Measurements from ENCODE around the gene PRKAR2A.
A peak's percentile ranks its signal among the peaks of the same experiment; 100 is the strongest.
"Not testable (repeated sequence)": the region's sequence is repeated elsewhere in the genome, so short reads cannot be mapped to it uniquely, and the experiment has no call there.

The PRKAR2A gene

DNA sequence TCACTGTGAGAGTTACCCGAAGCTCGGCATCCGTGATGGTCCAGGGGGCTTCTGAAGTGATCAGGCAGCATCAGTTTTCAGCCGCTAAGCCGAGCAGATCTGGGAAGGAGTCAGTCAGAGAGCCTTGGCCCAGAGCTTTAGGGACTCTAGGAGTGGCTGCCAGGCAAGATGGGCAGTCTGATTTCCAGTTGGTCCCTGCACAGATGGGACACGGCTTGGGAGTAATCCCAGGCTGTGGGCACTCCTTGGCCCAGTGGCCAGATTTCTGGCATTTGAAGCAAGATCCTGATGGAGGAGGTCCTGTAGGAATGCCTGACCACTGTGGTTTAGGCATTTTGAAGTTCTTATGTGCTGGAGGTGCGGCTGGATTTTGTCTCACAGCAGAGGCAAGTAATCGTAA lies 120.2 kb downstream of the PRKAR2A start:
- no peak for DNase-seq (ENCODE audit: low read depth)

DNA sequence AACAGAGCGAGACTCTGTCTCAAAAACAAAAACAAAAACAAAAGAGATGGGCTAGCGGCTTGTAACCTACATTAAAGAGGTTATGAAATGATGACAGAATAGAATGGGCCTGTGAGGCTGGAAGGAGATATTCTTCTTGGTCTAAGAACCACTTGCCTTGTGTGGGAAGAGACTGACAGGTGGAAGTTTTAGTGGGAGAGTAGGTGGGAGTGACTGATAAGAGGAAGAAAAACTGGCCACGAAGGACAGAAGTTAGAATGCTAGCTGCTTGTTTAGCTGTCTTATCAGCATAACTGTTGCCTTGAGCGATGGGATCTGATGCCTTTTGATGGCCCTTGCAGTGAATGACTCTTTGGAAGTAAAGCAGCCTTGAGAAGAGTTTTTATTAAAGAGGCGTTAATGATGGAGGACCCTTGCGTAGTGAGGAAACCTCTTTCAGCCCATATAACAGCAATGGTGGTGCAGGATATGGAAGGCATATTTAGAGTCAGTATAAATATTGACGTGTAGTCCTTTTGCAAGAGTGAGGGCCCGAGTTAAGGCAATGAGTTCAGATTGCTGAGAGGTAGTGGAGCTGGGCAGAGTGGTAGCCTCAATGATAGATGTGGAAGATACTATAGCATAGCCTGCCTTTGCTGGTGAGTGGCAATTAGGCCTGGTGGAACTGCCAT lies 122.4 kb downstream of the PRKAR2A start:
- DNase-seq (ENCODE audit: low read depth), result not testable (repeated sequence)

DNA sequence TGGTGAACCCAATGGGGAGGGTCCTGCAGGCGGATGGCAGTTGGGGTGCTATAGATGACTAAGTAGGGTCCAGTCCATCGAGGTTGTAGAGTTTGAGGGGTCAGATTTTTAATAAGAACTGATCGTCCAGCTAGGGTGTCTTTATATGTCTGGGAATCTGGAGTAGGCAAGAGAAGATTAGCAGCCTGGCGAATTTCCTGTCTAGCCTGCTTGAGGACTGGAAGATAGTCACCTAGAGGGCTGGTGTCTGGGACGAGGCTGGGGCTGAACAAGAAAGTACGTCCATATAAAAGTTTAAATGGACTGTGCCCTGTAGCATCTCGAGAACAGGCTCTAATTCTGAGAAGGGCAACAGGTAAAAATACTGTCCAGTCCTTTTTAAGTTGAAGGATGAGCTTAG lies 123.9 kb downstream of the PRKAR2A start:
- no peak for DNase-seq (ENCODE audit: low read depth)

DNA sequence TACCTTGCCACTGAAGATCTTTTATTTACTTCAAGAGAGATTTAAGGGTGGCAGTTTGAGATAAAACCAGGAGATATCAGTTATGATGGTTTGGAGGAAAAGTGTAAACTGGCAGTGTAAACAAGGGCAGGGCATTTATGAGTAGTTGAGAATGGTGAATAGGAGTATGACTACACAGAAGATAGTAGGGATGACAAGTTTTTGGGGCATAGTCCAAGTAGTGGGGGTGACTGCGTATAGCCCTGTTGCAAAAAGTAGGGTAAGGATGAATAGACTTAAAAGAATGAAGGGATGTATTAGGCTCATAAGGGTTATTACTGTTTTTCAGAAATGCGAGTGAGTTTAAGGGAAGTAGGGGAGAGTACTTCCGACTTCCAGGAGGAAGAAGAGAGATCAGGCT lies 124.4 kb downstream of the PRKAR2A start:
- not testable (repeated sequence) for DNase-seq (ENCODE audit: low read depth)

DNA sequence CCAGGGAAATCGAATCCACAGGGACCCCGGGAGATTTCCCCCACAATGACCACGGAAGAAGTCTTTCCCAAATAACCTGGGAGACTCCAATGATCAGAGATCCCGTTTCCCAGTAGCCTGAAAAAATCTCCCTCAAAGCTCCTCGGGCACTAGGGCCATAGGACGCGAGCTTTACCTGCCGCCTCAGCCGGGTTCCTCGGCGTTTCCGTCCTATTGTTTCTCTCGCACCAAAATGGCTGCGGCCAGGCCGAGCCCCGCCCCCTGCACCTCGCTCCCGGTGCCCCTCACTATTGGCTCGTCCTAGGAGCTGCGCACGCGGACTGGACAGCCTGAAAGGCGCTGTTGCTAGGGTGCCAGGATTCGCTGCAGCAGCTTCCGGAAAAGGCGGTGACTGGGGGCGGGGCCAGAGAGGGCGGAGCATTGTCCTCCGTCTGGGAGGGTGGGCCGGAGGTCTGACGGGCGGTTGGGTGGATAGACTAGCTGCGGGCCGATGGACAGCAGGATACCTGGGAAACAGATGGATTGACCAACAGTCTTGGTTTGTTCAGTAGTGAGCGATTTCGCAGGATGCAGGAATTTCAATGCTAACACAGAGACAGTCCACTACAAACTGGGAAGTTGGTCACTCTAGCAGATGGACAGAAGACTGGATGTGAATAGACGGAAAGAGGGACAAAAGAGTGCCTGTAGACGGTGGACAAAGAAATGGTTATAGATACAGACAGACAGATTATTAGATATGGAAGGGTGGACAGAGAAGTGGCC lies 130.5 kb downstream of the PRKAR2A start, which contains the start of gene IP6K2:
TSS of gene IP6K2 (minus strand) at position 240 of the 765 bp plus-strand sequence. CDS start 21,930 bp downstream, outside the sequence.
- peak; percentile 88 for DNase-seq (ENCODE audit: low read depth)

DNA sequence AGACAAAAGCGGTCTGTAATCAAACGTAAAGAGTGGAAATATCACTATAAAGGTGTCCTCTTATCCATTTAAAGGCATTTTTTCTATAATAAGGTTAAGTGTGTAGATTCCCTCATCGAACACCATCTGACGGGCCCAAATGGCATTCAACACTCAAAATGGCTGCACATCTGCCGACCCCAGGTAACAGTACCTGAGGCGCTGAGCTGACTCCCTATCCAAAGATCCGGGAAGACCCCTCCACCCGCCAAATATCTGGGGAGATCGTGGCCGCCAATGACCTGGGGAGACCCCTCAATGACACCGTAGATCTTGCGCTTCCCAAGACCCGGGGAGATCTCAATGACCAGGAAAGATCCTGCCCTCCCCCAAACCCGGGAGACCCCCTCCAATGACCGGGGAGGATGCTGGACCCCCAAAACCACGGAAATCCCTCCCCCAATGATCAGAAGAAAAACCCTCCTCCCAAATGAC lies 131.1 kb downstream of the PRKAR2A start:
- DNase-seq (ENCODE audit: low read depth), result no peak

DNA sequence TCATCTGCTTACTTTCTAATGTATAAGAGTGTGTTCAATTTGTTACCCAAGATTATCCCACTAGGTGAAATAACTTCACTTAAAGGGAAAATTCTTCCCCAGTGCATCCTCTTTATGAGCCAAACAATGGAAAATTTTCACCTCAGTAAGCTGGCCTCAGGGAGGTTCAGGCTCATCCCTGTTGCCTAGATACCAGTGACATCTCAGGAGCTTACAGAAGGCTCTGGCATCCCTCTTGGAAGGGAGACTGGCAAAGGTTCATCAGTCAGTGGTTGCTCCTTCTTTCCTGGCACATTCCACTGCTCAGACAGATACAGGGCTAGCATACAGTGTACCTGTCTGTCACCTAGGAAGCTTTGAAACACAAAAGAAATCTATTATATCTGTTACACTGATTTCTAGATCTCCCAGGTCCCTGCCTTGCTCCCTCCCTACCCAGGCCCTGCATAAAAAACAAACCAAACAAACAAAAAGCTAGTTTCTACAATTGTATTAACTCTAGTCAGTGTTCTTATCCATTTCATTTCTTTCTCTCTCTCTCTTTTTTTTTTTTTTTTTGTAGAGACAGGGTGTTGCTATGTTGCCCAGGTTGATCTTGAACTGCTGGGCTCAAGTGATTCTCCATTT lies 132.4 kb downstream of the PRKAR2A start:
- no peak for DNase-seq (ENCODE audit: low read depth)

DNA sequence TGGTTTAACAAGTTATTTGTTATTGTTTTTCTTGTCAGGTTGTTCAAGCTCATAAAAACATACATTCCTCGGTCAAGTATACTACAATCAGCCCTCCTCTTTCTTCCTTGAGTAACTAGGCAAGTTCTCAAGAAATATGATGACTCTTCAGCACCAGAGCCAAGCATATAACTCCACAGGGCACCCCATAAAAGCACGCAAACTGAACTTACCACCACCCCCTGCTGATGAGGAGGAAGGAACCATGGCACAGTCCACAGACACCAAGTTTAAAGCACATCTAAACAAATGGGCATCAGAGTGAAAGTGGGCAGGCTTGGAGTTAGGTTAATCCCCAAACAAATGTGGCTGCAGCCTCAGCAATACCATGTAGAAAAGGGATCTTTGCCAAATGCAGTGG lies 135.9 kb downstream of the PRKAR2A start:
- no peak for DNase-seq (ENCODE audit: low read depth)

DNA sequence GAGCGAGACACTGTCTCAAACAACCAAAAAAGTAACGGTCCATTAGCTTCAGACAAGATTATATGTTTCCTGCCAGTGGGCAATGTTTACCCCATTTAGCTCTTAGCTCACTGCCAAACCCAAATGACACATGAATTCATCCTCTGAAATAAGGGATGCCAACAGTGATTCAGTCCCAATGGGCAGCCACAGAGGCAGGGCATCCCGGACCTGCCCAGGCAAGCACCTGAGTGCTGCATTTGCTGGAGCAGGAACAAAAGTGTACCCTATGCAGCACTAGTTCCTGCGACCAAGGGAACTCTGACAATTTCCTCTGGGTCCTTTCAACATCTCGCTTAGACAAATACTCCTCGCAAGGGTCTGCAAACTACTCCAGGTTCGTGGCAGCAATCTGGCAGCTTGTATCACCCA lies 138.6 kb downstream of the PRKAR2A start:
- DNase-seq (ENCODE audit: low read depth), result no peak

DNA sequence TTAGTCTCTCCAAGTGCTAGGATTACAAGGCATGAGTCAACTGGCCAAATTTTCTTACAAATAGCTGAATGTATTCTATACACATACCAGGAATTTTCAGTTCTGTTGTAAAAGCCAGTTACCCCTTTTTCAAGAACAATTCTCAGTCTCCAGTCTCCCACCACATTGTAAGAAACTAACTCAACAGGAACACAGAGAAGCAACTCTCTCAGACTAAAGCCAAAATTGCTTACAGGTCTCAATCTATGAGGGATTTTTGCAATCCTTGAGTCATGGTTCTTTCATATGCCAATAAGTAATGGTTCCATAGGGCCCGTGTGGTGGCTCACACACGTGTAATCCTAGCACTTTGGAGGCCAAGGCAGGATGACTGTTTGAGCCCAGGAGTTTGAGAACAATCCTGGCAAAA lies 139.2 kb downstream of the PRKAR2A start:
- DNase-seq (ENCODE audit: low read depth), result no peak

DNA sequence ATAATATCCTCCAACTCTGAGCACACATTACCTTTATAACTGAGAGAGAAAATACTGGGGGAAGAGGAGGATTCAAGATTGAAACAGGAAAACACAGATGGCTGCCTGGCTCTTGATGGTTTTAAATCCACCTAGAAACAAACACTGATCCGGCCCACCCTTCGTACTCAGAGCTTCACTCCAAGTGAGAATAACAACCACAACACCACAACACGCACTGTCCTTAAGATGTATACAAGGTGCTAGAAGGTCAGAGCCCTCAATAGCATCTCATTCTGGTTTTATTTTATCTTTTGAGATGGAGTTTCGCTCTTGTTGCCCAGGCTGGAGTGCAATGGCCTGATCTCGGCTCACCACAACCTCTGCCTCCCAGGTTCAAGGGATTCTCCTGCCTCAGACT lies 140.5 kb downstream of the PRKAR2A start:
- DNase-seq (ENCODE audit: low read depth), result no peak

DNA sequence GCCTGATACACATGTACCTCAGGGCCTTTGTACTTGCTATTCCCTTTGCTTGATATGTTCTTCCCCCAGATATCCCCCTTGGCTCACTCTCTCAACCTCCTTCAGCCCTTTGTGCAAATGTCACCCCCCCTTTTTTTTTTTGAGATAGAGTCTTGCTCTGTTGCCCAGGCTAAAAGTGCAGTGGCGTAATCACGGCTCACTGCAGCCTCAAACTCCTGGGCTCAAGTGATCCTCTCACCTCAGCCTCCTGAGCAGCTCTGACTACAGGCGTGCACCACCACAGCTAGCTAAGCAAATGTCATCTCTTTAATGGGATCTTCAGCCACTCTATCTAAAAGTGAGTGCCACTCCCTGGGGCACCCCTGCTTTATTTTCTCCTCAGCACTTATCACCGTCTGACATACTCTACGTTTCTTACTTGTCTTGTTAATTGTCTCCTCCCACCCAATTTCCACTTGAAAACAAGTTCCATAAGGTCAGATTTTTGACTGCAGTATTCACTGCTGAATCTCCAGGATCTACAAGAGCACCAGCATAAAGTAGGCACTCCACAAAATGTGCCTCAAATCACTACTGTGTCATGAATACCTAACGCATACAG lies 145.3 kb downstream of the PRKAR2A start:
- no peak for DNase-seq (ENCODE audit: low read depth)

DNA sequence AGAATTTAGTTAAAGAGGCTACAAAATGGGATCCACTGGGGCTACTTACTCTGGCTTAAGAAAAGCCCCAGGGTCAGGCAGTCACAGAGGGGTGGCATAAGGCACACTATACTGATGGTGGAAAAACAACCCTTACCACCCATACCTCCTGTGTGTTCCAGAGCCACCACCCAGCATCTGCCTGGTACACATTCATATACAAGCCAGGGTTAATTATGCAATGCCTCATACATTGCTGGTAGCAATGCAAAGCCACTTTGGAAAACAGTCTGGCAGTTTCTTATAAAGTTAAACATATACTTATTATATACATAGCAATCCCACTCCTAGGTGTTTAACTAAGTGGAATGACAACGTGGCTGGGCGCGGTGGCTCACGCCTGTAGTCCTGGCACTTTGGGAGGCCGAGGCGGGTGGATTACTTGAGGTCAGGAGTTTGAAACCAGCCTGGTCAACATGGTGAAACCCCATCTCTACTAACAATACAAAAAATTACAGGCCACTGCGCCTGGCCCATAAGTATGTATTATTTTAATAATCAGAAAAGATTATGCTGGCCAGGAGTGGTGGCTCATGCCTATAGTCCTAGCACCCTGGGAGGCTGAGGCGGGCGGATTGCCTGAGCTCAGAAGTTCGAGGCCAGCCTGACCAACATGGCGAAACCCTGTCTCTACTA lies 146.8 kb downstream of the PRKAR2A start:
- DNase-seq (ENCODE audit: low read depth), result no peak

DNA sequence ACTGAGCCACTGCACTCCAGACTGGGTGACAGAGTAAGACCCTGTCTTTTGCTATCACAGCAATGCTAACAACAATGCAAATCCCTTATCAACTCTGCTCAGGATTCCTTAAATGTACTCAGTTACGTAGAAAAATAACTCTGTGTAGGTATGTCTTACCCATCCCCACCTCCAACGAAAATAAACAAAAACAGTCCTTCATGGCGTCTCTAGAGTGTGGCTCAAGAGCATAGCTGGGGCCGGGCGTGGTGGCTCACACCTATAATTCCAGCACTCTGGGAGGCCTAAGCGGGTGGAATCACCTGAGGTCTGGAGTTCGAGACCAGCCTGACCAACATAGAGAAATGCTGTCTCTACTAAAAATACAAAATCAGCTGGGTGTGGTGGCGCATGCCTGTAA lies 148.8 kb downstream of the PRKAR2A start:
- DNase-seq (ENCODE audit: low read depth), result no peak

DNA sequence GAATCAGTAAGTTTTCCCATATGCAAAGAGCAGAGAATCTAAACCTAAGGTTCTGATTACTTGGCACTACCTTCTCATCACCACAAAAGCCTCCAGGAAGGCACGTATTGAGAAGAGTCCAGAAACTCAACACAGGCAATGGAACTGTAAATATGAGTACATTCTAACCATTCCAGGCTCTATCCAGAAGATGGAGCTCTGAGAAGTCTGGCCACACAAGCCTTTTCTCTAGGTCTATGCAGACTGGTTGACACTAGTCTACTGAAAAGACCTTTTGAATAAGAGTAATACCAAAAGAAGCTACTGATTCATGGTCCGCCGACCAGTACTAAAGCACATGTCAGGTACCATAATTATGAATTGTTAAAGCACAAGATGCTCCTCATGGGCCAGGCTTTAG lies 149.7 kb downstream of the PRKAR2A start:
- DNase-seq (ENCODE audit: low read depth), result no peak

DNA sequence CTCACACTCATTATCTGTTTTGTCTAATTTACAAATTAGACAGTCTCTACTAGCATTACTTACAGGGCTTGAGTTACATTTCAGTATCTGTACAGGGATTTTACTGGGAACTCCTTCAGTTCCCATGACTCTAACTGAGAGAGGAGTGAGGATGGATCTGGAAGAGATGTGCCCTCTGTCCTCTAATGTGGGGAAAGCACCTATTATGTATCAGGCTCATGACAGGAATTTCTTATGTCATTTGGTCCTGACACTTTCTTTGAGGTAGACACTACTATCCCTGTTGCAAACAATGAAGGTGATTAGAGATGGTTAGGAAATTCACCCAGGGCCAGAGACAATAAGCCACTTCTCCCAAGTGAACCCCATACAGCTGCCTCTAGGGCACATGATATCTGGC lies 151.1 kb downstream of the PRKAR2A start:
- no peak for DNase-seq (ENCODE audit: low read depth)

All from non-pigmented ciliary epithelial cell (primary cell).